Breast epithelium (tissue), 3 donors: ENCODE results near the gene RPAP2.

Experiments used
- CTCF ChIP-seq, 3 donors: fragments of 450-650 bp; IDR thresholded peaks; one replicate each; pipeline ENCODE4 v1.5.1; 2016 to 2017; ENCODE audit warnings: antibody characterized with exemption in 3 of 3, mild to moderate bottlenecking in 3 of 3, moderate library complexity in 3 of 3
- POLR2A ChIP-seq: fragments of 450-650 bp; IDR thresholded peaks from one replicate; pipeline ENCODE4 v1.6.1; 2016; ENCODE audit warnings: antibody characterized with exemption, mild to moderate bottlenecking, moderate library complexity
- POLR2AphosphoS5 ChIP-seq, 3 donors: sonication (generic); formaldehyde crosslinking; IDR thresholded peaks; one replicate each; pipeline ENCODE4 v1.6.1; 2017; ENCODE audit warnings: antibody characterized with exemption in 3 of 3

DNA sequence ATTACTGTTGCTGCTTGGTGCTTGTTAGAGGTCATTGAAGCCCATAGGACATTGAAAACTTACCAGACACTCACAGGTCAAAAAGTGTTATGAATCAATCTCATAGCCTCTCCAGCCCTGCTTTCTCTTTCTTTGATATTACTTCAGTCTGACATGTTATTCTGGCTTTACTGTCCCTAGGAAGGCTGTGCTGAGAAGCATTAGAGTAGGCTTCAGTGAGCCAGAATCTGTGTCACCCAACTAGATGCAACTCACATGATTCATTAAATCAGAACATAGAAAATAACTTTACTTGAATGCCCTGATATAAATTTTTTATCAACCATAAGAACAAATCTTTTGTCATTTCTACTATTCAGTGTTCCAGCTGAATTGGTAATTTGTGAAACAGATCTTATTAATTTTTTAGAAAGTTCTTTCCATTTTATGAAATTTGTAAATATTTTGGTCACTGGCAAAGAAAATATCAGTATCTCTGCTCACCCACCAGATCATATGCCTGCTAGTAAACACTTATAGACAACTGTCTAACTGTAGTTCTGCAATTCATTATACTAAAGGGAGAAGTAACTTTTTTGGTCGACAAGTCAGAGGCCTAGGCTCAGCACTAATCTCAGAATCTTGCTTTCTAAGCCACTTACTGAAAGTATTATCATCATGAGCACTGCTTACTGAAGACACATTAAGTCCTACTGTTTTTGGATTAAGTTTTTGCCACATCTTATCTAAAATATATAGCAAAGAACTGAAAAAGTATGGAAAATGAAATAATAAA is 48.2 kb downstream of the RPAP2 start:
- TF ChIP-seq CTCF (IDR thresholded peaks at IDR 0.05) (no peak), POLR2A (no peak), POLR2AphosphoS5 (IDR thresholded peaks at IDR 0.05) (no peak)
